Activated CD4-positive, CD25-positive, alpha-beta regulatory T cell treated with anti-CD3 and anti-CD28 coated beads, Interleukin-2, amount 50 U/mL, for 72 hours (primary cell): Measurements from ENCODE around the gene LRFN5.
"Not testable (repeated sequence)": the region's sequence is repeated elsewhere in the genome, so short reads cannot be mapped to it uniquely, and the experiment has no call there.

ENCODE experiments used
- DNase-seq: peaks from one replicate; pipeline ENCODE4 v3.0.0; 2021

Gene LRFN5

GRCh38 chr14:41641690-41642089 is 35.0 kb downstream of the LRFN5 start:
- no peak for DNase-seq

DNA sequence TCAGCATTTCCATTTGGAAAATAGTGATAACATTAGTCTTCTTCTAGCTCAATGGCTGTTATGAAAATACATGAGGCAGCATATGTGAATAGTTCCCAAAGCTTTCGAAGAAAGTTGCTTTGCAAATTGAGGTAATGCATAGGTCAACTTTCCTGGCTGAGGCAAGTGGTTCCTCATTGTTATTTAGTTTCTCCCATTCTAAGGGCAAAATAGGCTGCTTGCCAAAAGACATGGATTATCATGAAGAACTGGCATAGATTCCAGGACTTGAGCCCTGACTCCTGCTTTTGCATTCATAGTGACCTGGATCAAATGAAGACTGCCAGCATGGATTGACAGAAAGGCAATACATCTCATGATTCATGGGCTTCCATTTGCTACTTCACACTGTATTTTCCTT is 35.7 kb downstream of the LRFN5 start:
- no peak for DNase-seq

GRCh38 chr14:41642789-41643188 is 36.1 kb downstream of the LRFN5 start:
- DNase-seq: no peak

- DNase-seq: no peak
Observed at GRCh38 chr14:41644606-41645005, 37.9 kb downstream of the LRFN5 start.

GRCh38 chr14:41650802-41651201 is 44.1 kb downstream of the LRFN5 start:
- DNase-seq: no peak

GRCh38 chr14:41654196-41654595 is 47.5 kb downstream of the LRFN5 start:
- no peak for DNase-seq

GRCh38 chr14:41662780-41663472 is 56.2 kb downstream of the LRFN5 start:
- no peak for DNase-seq

- DNase-seq: no peak
Observed at GRCh38 chr14:41663473-41663850, 56.8 kb downstream of the LRFN5 start.

- no peak for DNase-seq
Observed at GRCh38 chr14:41666301-41666700, 59.6 kb downstream of the LRFN5 start.

GRCh38 chr14:41668356-41668755 is 61.7 kb downstream of the LRFN5 start:
- no peak for DNase-seq

DNA sequence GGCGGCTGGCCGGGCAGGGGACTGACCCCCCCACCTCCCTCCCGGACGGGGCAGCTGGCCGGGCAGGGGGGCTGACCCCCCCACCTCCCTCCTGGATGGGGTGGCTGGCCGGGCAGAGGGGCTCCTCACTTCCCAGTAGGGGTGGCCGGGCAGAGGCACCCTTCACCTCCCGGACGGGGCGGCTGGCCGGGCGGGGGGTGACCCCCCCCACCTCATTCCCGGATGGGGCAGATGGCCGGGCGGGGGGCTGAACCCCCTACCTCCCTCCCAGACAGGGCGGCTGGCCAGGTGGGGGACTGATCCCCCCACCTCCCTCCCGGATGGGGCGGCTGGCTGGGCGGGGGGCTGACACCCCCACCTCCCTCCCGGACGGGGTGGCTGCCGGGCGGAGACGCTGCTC is 66.9 kb downstream of the LRFN5 start:
- not testable (repeated sequence) for DNase-seq

- DNase-seq: not testable (repeated sequence)
Observed at GRCh38 chr14:41674511-41674971, 67.9 kb downstream of the LRFN5 start.

DNA sequence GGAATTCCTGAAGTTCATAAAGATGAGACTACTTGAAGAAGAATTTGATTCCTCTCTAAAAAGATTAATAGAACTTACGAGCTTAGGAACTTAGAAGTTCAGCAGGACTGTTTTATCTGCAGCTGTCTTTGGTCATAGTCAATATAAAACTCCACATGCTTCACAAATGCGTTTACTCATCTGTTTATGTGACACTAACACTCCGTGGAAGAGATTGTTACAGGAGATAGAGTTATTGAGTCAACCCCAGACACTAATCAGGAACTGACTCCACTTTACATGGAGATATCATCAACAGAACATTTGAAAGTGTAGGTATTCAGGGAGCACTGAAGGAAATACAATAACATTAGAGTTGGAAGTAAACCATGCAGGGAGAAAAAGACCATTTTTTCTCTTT is 92.8 kb downstream of the LRFN5 start:
- DNase-seq: no peak

DNA sequence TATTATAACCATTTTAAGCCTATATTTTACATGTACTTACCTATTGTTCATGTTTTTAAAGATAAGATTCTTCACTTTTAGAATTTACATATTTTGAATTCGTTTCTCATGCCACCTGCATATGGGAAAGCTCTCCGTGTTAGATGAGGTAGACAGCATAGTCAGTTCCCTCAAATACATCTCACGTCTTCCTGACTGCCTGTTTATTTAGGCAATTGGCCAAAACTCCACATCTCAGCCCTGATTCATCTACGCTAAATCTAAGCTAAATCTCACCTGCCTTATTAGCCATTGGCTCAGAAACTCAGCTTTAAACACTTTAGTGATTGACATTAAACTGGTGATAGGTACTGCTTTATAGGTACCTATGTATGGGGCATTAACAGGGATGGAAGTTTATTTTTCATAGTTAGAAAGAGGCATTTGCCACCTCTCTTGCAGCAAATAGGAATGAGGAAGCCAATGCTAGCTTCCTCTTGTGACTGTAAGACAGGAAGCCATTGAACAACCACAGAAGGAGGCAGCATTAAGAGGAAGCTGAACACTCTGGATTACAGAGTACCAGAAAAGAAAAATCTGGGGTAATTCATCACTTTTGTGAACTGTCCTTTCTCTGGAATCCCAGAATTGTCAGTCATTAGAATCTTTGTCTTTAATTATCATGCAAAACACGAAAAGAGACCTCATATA is 111.9 kb downstream of the LRFN5 start:
- DNase-seq: no peak

DNA sequence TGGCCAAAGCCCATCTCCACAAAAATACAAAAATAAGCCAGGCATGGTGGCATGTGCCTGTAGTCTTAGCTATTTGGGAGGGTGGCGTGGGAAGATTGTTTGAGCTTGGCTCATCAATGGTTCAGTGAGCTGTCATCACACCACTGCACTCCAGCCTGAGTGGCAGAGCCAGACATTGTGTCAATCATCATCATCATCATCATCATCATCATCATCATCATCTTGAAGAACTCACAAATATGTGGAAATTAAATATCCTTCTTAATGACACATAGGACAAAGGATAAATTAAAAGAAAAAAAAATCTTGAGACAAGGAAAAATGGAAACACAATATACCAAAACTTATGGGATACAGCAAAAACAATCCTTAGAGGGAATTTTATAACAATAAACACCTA is 132.5 kb downstream of the LRFN5 start:
- DNase-seq: no peak

DNA sequence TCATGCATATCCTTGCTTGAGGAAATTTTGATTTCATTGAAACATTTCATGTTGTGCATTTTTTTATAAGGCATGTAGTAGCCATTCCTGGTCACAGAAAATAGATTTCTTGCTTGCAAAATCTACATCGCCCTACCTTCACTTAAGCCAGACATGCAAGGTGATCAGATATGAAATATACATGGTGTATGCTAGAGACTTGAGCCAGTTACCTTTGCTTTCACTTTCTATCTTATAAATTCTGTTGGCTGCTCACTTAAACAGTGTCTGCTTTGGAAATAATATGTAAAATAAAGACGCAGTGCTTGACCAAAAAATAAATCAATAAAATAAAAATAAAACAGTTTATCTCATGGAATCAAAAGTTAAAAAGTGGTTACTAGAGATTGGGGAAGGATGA is 136.5 kb downstream of the LRFN5 start:
- DNase-seq: no peak

- no peak for DNase-seq
Observed at GRCh38 chr14:41749429-41749828, 142.8 kb downstream of the LRFN5 start.

- not testable (repeated sequence) for DNase-seq
Observed at GRCh38 chr14:41750575-41750974, 143.9 kb downstream of the LRFN5 start.

DNA sequence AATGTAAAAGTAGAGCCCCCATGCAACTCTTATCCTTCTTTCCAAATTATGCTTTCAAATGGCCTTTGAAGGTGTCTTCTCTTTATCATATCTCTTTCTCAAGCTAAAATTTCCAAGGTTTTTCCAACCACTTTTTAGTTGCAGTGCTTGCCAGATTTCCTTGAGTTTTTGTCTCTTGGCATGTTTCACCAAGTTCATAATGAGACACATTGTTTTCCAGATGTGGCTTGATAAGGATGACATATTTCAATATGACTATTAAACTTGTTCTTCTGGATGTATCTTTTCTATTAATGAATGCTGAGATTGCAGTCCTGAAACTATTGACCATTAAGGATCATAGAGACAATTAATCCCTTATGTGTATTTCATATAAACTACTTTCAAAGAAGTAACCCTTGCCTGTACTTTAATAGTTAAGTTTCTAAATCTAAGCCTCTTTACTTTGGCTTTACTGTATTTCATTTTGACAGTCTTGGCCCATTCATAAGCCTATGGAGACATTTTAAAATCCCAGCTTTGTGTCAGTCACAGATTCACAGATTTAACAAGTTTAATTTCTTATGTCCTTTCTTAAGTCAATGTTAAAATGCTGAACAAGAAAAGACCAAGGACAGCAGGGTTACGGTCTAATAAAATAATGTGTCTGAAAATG is 151.5 kb downstream of the LRFN5 start:
- DNase-seq: no peak

GRCh38 chr14:41761204-41761603 is 154.5 kb downstream of the LRFN5 start:
- no peak for DNase-seq

DNA sequence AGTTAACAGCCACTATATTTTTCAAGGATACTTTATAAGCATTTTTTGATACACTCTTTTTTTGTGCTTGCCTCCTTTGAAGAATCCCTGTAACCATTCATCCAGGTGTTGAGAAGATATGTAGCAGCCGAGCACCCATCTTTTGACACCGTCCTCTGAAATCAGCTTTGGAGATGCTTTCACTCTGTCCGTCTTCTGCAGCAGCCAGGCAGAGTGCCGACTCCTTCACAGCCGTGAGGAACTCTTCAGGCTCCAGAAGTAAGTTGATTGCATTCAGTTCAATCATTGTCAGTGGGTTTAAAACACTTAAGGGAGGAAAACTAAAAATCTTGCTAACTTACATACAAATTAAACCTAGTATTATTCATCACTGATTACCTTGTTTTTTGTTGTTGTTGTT is 160.1 kb downstream of the LRFN5 start:
- DNase-seq: no peak

- no peak for DNase-seq
Observed at GRCh38 chr14:41773536-41774279, 167.0 kb downstream of the LRFN5 start.

- DNase-seq: no peak
Observed at GRCh38 chr14:41782511-41782910, 175.8 kb downstream of the LRFN5 start.
